A549 (cell line): ENCODE data around the gene ARL9. TPM values are rescaled to one million over a fixed set of nuclear protein-coding genes. Genes with fewer than 3 reads are reported as not detected.

ENCODE experiments used
- ATAC-seq, 2 experiments: fragments of 200-7000 bp in 1 of 2; fragments of >200 bp in 1 of 2; cut with Nextera tagmentation in 1 of 2; cut with Tn5 transposase in 1 of 2; 3 replicates each; pipeline versions ENCODE4 v1.8.0 to v1.9.1; 2018 to 2020; ENCODE audit warnings: mild to moderate bottlenecking in 1 of 2, moderate library complexity in 1 of 2
- CTCF ChIA-PET: fragments of 300-600 bp; sonication (Branson Sonifier 250); formaldehyde crosslinking; extraction: SDS; loops from one replicate; lab custom pipeline; 2021; ENCODE audit warnings: antibody characterized with exemption, inconsistent platforms; lab: Yijun Ruan, JAX
- POLR2A ChIA-PET: fragments of 350-600 bp; formaldehyde crosslinking; extraction: SDS; loops from one replicate; lab custom pipeline; 2021; ENCODE audit warnings: antibody characterized with exemption, inconsistent platforms; lab: Yijun Ruan, JAX
- DNase-seq, 2 experiments: peaks; one replicate each; pipeline versions ENCODE4 v3.0.0 to v3.0.0-alpha.2; 2011 to 2016; ENCODE audit warnings: low read depth in 1 of 2, low spot score in 1 of 2
- FAIRE-seq: peaks from 2 replicates; lab custom pipeline; 2011; peaks lifted over from hg19 to GRCh38; lab: Jason Lieb, UNC
- H3K27ac ChIP-seq, 2 experiments: fragments of >200 bp; sonication (Bioruptor Twin); formaldehyde crosslinking; 3 replicates each; pipeline ENCODE4 v1.5.1; 2016 to 2017
- H3K4me1 ChIP-seq: fragments of >200 bp; sonication (Bioruptor Twin); formaldehyde crosslinking; 3 replicates; pipeline ENCODE4 v1.6.1; 2016
- H3K4me2 ChIP-seq: fragments of >200 bp; sonication (Bioruptor Twin); formaldehyde crosslinking; 3 replicates; pipeline ENCODE4 v1.6.1; 2016
- H3K4me3 ChIP-seq: fragments of >200 bp; sonication (Bioruptor Twin); formaldehyde crosslinking; 3 replicates; pipeline ENCODE4 v1.5.1; 2016
- H3K9me3 ChIP-seq: fragments of >200 bp; sonication (Bioruptor Twin); formaldehyde crosslinking; 3 replicates; pipeline ENCODE4 v1.6.1; 2016
- ATOH8 ChIP-seq: fragments of 250-450 bp; sonication (Bioruptor Pico); IDR thresholded peaks from 2 replicates; pipeline ENCODE4 v1.5.0; 2020; ENCODE audit warnings: low read depth, mild to moderate bottlenecking, moderate library complexity
- BCL3 ChIP-seq: fragments of >200 bp; sonication (Bioruptor Twin); formaldehyde crosslinking; IDR thresholded peaks from 3 replicates; pipeline ENCODE4 v1.6.1; 2016
- CBX2 ChIP-seq: fragments of 200-600 bp; sonication (generic); IDR thresholded peaks from 2 replicates; pipeline ENCODE4 v1.6.1; 2016; ENCODE audit warnings: low read depth, mild to moderate bottlenecking, borderline replicate concordance
- CEBPB ChIP-seq, 2 experiments: fragments of >200 bp in 1 of 2; sonication (Bioruptor Twin) in 1 of 2; formaldehyde crosslinking in 1 of 2; IDR thresholded peaks; 2 replicates each; pipeline ENCODE4 v1.6.1; 2012 to 2016
- CHD2 ChIP-seq: fragments of 150-350 bp; IDR thresholded peaks from 2 replicates; pipeline ENCODE4 v1.6.1; 2014; ENCODE audit warnings: low read length; ENCODE audit not compliant: partially characterized antibody
- CHD4 ChIP-seq: fragments of 200-600 bp; sonication (generic); IDR thresholded peaks from 2 replicates; pipeline ENCODE4 v1.6.1; 2016; ENCODE audit warnings: antibody characterized with exemption, mild to moderate bottlenecking, borderline replicate concordance
- CTCF ChIP-seq: fragments of >200 bp; sonication (Bioruptor Twin); formaldehyde crosslinking; IDR thresholded peaks from 3 replicates; pipeline ENCODE4 v1.5.1; 2016
- E2F6 ChIP-seq: IDR thresholded peaks from 2 replicates; pipeline ENCODE4 v1.6.1; 2012; ENCODE audit warnings: low read depth, borderline replicate concordance
- EHMT2 ChIP-seq: fragments of 200-600 bp; sonication (generic); IDR thresholded peaks from 2 replicates; pipeline ENCODE4 v1.6.1; 2016; ENCODE audit warnings: antibody characterized with exemption, low read depth, mild to moderate bottlenecking, moderate library complexity
- HES2 ChIP-seq: fragments of >200 bp; sonication (Bioruptor Twin); formaldehyde crosslinking; IDR thresholded peaks from 2 replicates; pipeline ENCODE4 v1.6.1; 2016
- HEYL ChIP-seq: fragments of 250-450 bp; sonication (Bioruptor Pico); IDR thresholded peaks from 2 replicates; pipeline ENCODE4 v1.8.0; 2021; ENCODE audit warnings: mild to moderate bottlenecking, moderate library complexity
- HMGXB4 ChIP-seq: fragments of 250-450 bp; sonication (Bioruptor Pico); IDR thresholded peaks from 2 replicates; pipeline ENCODE4 v1.5.0; 2021; ENCODE audit warnings: mild to moderate bottlenecking, moderate library complexity, borderline replicate concordance
- HOXA7 ChIP-seq: fragments of 250-450 bp; sonication (Bioruptor Pico); IDR thresholded peaks from 2 replicates; pipeline ENCODE4 v1.5.0; 2020; ENCODE audit warnings: mild to moderate bottlenecking, moderate library complexity
- HOXB5 ChIP-seq: fragments of 250-450 bp; sonication (Bioruptor Pico); IDR thresholded peaks from 2 replicates; pipeline ENCODE4 v1.5.0; 2020; ENCODE audit warnings: mild to moderate bottlenecking, moderate library complexity
- KDM1A ChIP-seq: fragments of 200-600 bp; sonication (generic); IDR thresholded peaks from 2 replicates; pipeline ENCODE4 v1.6.1; 2016; ENCODE audit warnings: low read depth, mild to moderate bottlenecking
- KDM5A ChIP-seq: fragments of 200-600 bp; sonication (generic); IDR thresholded peaks from 2 replicates; pipeline ENCODE4 v1.6.1; 2016; ENCODE audit warnings: antibody characterized with exemption, mild to moderate bottlenecking
- MAFK ChIP-seq: fragments of 450-650 bp; IDR thresholded peaks from 2 replicates; pipeline ENCODE4 v1.6.1; 2014; ENCODE audit not compliant: partially characterized antibody
- MAZ ChIP-seq: fragments of 150-350 bp; IDR thresholded peaks from 2 replicates; pipeline ENCODE4 v1.6.1; 2014; ENCODE audit warnings: antibody characterized with exemption, low read depth, low read length, borderline replicate concordance
- NR3C1 ChIP-seq: fragments of >200 bp; sonication (Bioruptor Twin); formaldehyde crosslinking; IDR thresholded peaks from 3 replicates; pipeline ENCODE4 v1.6.1; 2017
- PBX3 ChIP-seq: IDR thresholded peaks from 2 replicates; pipeline ENCODE4 v1.6.1; 2012
- POLR2A ChIP-seq: IDR thresholded peaks from 2 replicates; pipeline ENCODE4 v1.6.1; 2012; ENCODE audit warnings: mild to moderate bottlenecking, low read length
- RAD21 ChIP-seq, 2 experiments: fragments of >200 bp in 1 of 2; sonication (Bioruptor Twin) in 1 of 2; formaldehyde crosslinking in 1 of 2; IDR thresholded peaks in 1 of 2; conservative IDR thresholded peaks in 1 of 2; 2 replicates in 1 of 2; 3 replicates in 1 of 2; pipeline ENCODE4 v1.6.1; 2012 to 2018; ENCODE audit warnings: inconsistent platforms in 1 of 2
- RARB ChIP-seq: fragments of 250-450 bp; sonication (Bioruptor Pico); IDR thresholded peaks from 2 replicates; pipeline ENCODE4 v1.8.0; 2021; ENCODE audit warnings: mild to moderate bottlenecking, moderate library complexity
- RCOR1 ChIP-seq: fragments of 150-350 bp; IDR thresholded peaks from 2 replicates; pipeline ENCODE4 v1.6.1; 2014; ENCODE audit warnings: antibody characterized with exemption, low read length, low read depth
- REST ChIP-seq: fragments of 200-600 bp; sonication (generic); IDR thresholded peaks from 2 replicates; pipeline ENCODE4 v1.6.1; 2016; ENCODE audit warnings: antibody characterized with exemption, mild to moderate bottlenecking, moderate library complexity
- SMC3 ChIP-seq: fragments of >200 bp; sonication (Bioruptor Twin); formaldehyde crosslinking; IDR thresholded peaks from 3 replicates; pipeline ENCODE4 v1.6.1; 2018; ENCODE audit warnings: inconsistent platforms
- WGBS: methylation state at CpG from one replicate; pipeline ENCODE4 v1.1.6; 2017; ENCODE audit errors: missing lambda C conversion rate; 5-methylcytosine and 5-hydroxymethylcytosine counted together
- polyA plus RNA-seq, 4 experiments: library from polyadenylated mRNA; depleted of rRNA in 3 of 4; stranded (reverse); fragments of >200 nt; fragmentation: RNase III in 1 of 4; extraction: RNeasy Plus Mini Kit Qiagen cat#74134 plus additional on column Dnase treatment in 1 of 4; gene quantifications; 2 replicates in 3 of 4; 3 replicates in 1 of 4; pipeline ENCODE4 v1.2.3, GENCODE V29; 2011 to 2017

Gene ARL9
- polyA plus RNA-seq, 2 of the 4 experiments (the other 2 are of a cell fraction): 0.08 TPM; not detected in 1

- ATAC-seq (no peak), FAIRE-seq (no peak), DNase-seq (no peak)
- ChIA-PET CTCF (interaction anchor here (1.2 kb wide), 1 partner anchor 10 kb away, joined by 3 read pairs; no protein-coding TSS in a partner anchor), POLR2A (interaction anchor here (0.7 kb wide), 1 partner anchor 373 kb away, joined by 10 read pairs; no protein-coding TSS in a partner anchor)
- Histone ChIP-seq H3K27ac (no peak overlapping the region), H3K4me3 (no peak overlapping the region), H3K4me2 (no peak overlapping the region), H3K4me1 (peaks cover 22% of the 10 kb centered on the region; the same call in 2 of the 3 replicates), H3K9me3 (no peaks in the 10 kb centered on the region)
- no peak for TF ChIP-seq MAFK
- TF ChIP-seq RARB (CRISPR knock-in tag): no peak
- no peak for TF ChIP-seq CHD4
- no peak for TF ChIP-seq KDM5A
- TF ChIP-seq E2F6: no peak
- no peak for TF ChIP-seq BCL3
- TF ChIP-seq HEYL (CRISPR knock-in tag): no peak
- TF ChIP-seq HOXA7 (CRISPR knock-in tag): no peak
- 90% methylated on average over 5 of the region's 5 CpGs for WGBS
Measured at GRCh38 chr4:56463711-56464110, 41.9 kb upstream of the ARL9 start.

- peak overlapping the region; percentile 88 for H3K4me2 ChIP-seq
- no peak overlapping the region for H3K4me3 ChIP-seq
- peaks cover 31% of the 10 kb centered on the region; the same call in 2 of the 3 replicates for H3K4me1 ChIP-seq
- ChIA-PET CTCF (interaction anchor here (0.9 kb wide), 1 partner anchor 335 kb away, joined by 3 read pairs; no protein-coding TSS in a partner anchor), POLR2A (no interaction called here)
- TF ChIP-seq CBX2 (no peak), HOXB5 (no peak), KDM1A (no peak), ATOH8 (CRISPR knock-in tag) (no peak), MAZ (no peak), NR3C1 (no peak), HES2 (no peak), SMC3 (no peak), HOXA7 (CRISPR knock-in tag) (no peak), CEBPB (IDR thresholded peaks at IDR 0.05) (no peak), EHMT2 (no peak), RAD21 (conservative IDR thresholded peaks at IDR 0.05 in 1 of 2, IDR thresholded peaks at IDR 0.05 in 1 of 2) (no peak), PBX3 (no peak), CHD2 (no peak), POLR2A (no peak), HMGXB4 (CRISPR knock-in tag) (no peak), MAFK (no peak), CTCF (no peak), RCOR1 (no peak), REST (no peak)
- no peaks in the 10 kb centered on the region for H3K9me3 ChIP-seq
- no peak for FAIRE-seq
- H3K27ac ChIP-seq: no peak overlapping the region
- no peak for ATAC-seq
- DNase-seq: no peak
- WGBS: 69% methylated on average over 3 of the region's 3 CpGs
Measured at GRCh38 chr4:56464581-56464980, 41.0 kb upstream of the ARL9 start.
